Measurements from ENCODE around the gene ENC1. TPM values are rescaled to one million over a fixed set of nuclear protein-coding genes. Genes with fewer than 3 reads are reported as not detected.
A peak's percentile ranks its signal among the peaks of the same experiment; 100 is the strongest.

ENC1 gene
- total RNA-seq, 1 donor from 2014 or later: 90.5 TPM

DNA sequence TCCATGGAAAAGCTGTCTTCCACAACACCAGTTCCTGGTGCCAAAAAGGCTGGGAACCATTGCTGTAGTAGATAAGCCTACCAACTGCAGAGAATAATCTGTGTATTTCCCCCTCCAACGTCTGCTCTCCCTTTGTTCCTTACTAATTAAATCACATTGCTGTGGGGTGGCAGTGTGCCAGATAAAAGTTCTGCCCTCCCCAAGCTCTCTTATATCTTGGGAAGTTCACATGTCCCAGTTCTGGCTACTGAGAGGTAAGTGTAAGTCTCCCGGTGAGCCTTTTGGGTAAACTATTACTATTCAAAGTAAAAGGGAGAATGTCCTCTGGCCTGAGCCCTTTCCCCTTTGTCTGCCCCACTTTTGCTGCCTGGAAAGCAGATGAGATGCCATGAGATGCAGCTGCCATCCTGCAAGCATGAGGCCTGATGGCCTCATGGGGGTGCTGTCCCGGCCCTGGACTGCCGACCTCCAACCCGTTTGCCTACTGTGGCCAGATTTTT, 14.7 kb downstream of the ENC1 start:
- no peak for DNase-seq (ENCODE audit: low read depth)
- TF ChIP-seq, protein P1, sequence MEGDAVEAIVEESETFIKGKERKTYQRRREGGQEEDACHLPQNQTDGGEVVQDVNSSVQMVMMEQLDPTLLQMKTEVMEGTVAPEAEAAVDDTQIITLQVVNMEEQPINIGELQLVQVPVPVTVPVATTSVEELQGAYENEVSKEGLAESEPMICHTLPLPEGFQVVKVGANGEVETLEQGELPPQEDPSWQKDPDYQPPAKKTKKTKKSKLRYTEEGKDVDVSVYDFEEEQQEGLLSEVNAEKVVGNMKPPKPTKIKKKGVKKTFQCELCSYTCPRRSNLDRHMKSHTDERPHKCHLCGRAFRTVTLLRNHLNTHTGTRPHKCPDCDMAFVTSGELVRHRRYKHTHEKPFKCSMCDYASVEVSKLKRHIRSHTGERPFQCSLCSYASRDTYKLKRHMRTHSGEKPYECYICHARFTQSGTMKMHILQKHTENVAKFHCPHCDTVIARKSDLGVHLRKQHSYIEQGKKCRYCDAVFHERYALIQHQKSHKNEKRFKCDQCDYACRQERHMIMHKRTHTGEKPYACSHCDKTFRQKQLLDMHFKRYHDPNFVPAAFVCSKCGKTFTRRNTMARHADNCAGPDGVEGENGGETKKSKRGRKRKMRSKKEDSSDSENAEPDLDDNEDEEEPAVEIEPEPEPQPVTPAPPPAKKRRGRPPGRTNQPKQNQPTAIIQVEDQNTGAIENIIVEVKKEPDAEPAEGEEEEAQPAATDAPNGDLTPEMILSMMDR (conservative IDR thresholded peaks at IDR 0.05; ENCODE audit: low read depth, low read length): peak; percentile 40
- no peak overlapping the region for H3K4me3 ChIP-seq (ENCODE audit: low read depth, low read length)

DNA sequence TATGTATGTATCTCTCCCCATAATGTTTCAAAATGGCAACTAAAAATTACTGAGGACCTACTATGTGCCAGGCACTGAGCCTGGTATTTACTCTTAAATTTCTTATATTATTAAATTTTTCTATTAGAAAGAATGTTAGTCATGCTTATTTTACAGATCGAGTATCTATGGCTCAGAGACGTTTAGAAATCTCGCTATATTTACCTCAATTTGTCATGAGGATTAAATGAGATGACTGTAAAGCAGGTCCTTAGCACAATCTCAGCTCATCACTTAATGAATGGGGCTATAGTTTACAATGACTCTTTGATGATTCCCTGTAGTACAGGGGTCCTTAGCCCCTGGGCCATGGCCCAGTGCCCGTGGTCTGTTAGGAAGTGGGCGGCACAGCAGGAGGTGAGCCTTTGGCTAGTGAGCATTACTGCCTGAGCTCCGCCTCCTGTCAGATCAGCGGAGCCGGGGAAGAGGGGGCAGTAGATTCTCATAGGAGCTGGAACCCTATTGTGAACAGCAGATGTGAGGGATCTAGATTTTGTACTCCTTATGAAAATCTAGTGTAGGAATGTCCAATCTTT, 15.5 kb downstream of the ENC1 start:
- TF ChIP-seq, protein P1 (conservative IDR thresholded peaks at IDR 0.05; ENCODE audit: low read depth, low read length): no peak
- DNase-seq (ENCODE audit: low read depth): no peak

DNA sequence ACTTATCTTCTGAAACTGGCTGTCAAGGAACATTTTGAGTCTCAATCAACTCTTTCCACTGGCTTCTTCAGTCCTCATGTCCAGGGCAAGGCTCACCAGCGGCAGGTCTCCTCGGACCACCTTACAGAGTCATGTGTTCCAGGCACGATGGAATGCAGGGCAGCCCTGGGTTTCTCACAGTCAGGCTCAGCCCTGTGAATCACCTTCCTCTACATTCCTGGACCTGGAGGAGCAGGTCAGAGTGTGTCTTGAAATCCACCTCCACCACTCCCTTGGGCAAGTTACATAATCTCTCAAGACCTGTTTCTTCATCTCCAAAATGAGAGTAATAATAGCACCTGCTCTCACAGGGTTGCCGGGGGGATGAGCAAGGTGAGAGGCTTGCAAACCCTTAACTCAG, 16.0 kb downstream of the ENC1 start:
- no peak overlapping the region for H3K4me3 ChIP-seq (ENCODE audit: low read depth, low read length)
- DNase-seq (ENCODE audit: low read depth): no peak
- TF ChIP-seq, protein P1 (conservative IDR thresholded peaks at IDR 0.05; ENCODE audit: low read depth, low read length): no peak

More for the DNA sequence above, 15.5 kb downstream of the ENC1 start:
- H3K4me3 ChIP-seq (ENCODE audit: low read depth, low read length): no peak overlapping the region

DNA sequence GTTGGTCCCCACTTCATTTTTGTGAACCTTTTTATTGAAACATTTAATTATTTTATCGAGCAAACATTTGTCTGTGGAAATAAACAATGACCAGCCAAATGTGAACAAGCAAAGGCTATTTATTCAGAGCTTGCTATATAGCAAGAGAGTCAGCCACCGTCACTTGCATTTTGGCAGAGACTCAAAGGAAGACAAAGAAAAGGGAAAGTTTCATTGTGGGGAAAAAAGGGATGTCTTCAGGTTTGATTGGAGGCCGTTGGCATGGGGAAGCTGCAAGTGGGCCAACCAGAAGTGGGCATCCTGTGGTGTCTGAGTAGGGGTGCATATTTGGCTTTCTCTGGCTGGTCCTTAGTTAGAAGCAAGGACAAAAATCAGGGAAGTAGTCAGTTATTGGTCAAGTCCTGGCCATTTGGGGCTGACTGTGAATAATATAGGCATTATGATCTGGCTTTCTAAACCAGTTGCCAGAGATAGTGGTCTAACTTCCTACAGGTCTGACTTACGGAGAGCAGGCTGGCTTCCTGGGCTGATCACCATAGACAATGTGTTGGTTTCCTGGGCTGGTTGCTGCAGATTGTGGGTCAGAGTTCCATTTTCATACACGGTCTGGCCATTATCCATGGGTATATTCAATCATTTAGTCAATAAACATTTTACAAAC, 16.6 kb downstream of the ENC1 start:
- no peak for DNase-seq (ENCODE audit: low read depth)
- no peak overlapping the region for H3K4me3 ChIP-seq (ENCODE audit: low read depth, low read length)

DNA sequence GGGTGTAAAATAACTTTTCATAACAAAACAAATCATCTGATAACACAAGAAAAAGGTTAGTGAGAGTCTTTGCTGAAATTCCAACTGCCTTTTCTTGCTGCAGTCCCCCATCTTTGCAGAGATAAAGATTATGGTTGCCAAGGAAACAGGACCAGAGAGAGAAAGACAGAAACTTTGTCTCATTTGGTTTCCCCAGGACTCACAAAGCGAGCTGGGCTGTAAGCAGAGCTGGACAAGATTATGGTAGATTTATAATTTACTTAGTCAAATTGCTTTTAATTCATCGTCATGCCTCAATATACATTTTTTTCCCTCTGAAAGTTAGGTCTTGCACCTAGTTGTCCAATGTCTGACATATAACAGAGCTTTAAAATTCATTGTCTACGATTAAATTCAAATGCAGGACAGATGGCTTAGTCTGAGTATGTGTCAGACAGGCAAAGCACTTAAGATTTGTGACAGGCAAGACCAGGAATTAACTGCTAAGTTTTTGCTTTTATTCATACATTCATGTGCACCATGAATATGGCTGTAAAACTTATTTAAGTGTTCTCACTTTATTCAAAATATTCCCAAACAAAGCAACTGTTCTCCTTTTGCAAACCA, 17.4 kb downstream of the ENC1 start:
- no peak for DNase-seq (ENCODE audit: low read depth)
- H3K4me3 ChIP-seq (ENCODE audit: low read depth, low read length): no peak overlapping the region
- TF ChIP-seq, protein P1 (conservative IDR thresholded peaks at IDR 0.05; ENCODE audit: low read depth, low read length): no peak

More for the DNA sequence above, 16.6 kb downstream of the ENC1 start:
- TF ChIP-seq, protein P1 (conservative IDR thresholded peaks at IDR 0.05; ENCODE audit: low read depth, low read length): no peak

DNA sequence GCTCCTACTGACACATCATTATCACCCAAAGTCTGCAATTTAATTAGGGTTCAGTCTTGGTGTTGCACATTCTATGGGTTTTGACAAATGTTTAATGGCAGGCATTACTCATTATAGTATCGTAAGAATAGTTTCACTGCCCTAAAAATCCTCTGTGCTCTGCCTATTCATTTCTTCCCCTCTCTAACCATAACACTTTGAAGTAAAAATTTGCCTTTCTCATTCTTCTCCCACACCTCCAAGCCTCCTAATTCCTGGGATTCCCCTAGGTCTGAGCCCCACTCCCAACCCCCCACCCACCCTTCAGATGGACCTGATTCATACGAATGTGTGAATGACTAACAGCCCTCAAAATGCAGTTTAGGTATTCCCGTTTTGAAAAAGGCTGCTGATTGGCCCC, 18.4 kb downstream of the ENC1 start:
- no peak for DNase-seq (ENCODE audit: low read depth)
- no peak overlapping the region for H3K4me3 ChIP-seq (ENCODE audit: low read depth, low read length)
- TF ChIP-seq, protein P1 (conservative IDR thresholded peaks at IDR 0.05; ENCODE audit: low read depth, low read length): no peak

Measured in epithelial cell of proximal tubule (primary cell).